Measurements from ENCODE around the gene GOLM1. TPM values are rescaled to one million over a fixed set of nuclear protein-coding genes. Genes with fewer than 3 reads are reported as not detected.

GOLM1 gene
- total and polyA plus RNA-seq, 2 donors (not counting 1 experiment from before 2014, with no cell fraction given): 0.54 TPM; not detected in 1

DNA sequence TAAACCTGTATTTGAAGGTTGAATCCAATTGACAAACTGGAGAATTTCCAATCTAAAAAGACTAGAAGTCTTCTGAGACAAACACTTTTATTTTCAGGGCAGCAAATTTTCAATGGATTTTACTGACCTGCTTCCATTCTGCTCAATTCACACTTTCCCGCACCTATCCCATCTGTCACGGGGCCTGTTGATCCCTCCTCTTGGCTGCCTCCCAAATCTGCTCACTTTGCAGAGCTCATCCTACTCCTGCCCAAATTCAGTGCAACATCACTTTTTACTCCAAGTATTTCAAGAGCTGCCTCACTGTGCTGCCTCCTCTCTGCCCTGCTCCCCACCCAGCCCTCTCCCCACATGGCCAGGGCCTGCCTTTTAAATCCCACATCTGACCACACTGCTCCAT, 35.1 kb downstream of the GOLM1 start:
- Histone ChIP-seq H3K4me2 (replicated peaks; ENCODE audit: low read depth, low read length, poor library complexity, severe bottlenecking) (no peak overlapping the region), H2AFZ (ENCODE audit: insufficient read depth, low read depth, low read length, poor library complexity, severe bottlenecking) (no peak overlapping the region), H3K36me3 (replicated peaks in 1 of 2; ENCODE audit: control extremely low read depth in 1 of 2, control insufficient read depth in 1 of 2, extremely low read depth in 1 of 2, insufficient read depth in 2 of 2, low read length in 1 of 2) (no peaks in the 10 kb centered on the region), H3K4me3 (ENCODE audit: control extremely low read depth in 1 of 5, extremely low read depth in 1 of 5, insufficient read depth in 1 of 5, low read depth in 2 of 5, low read length in 4 of 5) (no peak overlapping the region), H3K4me1 (ENCODE audit: control insufficient read depth in 2 of 2, insufficient read depth in 2 of 2, low read length in 2 of 2) (no peaks in the 10 kb centered on the region), H3K27ac (ENCODE audit: low read length in 2 of 2) (no peak overlapping the region), H3K27me3 (replicated peaks in 1 of 4; ENCODE audit: control extremely low read depth in 1 of 4, control insufficient read depth in 3 of 4, insufficient read depth in 4 of 4, low read length in 3 of 4) (no peaks in the 10 kb centered on the region), H3K9me3 (ENCODE audit: control extremely low read depth in 1 of 3, control insufficient read depth in 2 of 3, insufficient read depth in 1 of 3, low read length in 2 of 3) (no peaks in the 10 kb centered on the region), H3K79me2 (ENCODE audit: control insufficient read depth, insufficient read depth, low read length) (no peaks in the 10 kb centered on the region), H4K20me1 (ENCODE audit: control insufficient read depth, insufficient read depth, low read length, poor library complexity, severe bottlenecking) (no peaks in the 10 kb centered on the region), H3K9ac (ENCODE audit: low read length) (no peak overlapping the region)
- Mint-ChIP-seq H3K27ac (no peak overlapping the region), H3K4me1 (no peaks in the 10 kb centered on the region), H3K4me3 (no peak overlapping the region), H3K9me3 (ENCODE audit: insufficient read depth) (no peaks in the 10 kb centered on the region), H3K27me3 (peaks cover 3% of the 10 kb centered on the region)
- CTCF ChIA-PET: no interaction called here
- intact Hi-C loops (cut with micrococcal nuclease): no loop called here
- ATAC-seq (ENCODE audit: low read depth): no peak
- WGBS (ENCODE audit: insufficient coverage): 91% methylated on average over 2 of the region's 2 CpGs
- POLR2A ChIA-PET: no interaction called here
- no peak for TF ChIP-seq EZH2 (IDR thresholded peaks at IDR 0.05; ENCODE audit: borderline replicate concordance, insufficient read depth, low read depth, low read length, poor library complexity, severe bottlenecking)
- TF ChIP-seq, protein P1, sequence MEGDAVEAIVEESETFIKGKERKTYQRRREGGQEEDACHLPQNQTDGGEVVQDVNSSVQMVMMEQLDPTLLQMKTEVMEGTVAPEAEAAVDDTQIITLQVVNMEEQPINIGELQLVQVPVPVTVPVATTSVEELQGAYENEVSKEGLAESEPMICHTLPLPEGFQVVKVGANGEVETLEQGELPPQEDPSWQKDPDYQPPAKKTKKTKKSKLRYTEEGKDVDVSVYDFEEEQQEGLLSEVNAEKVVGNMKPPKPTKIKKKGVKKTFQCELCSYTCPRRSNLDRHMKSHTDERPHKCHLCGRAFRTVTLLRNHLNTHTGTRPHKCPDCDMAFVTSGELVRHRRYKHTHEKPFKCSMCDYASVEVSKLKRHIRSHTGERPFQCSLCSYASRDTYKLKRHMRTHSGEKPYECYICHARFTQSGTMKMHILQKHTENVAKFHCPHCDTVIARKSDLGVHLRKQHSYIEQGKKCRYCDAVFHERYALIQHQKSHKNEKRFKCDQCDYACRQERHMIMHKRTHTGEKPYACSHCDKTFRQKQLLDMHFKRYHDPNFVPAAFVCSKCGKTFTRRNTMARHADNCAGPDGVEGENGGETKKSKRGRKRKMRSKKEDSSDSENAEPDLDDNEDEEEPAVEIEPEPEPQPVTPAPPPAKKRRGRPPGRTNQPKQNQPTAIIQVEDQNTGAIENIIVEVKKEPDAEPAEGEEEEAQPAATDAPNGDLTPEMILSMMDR (IDR thresholded peaks at IDR 0.05): no peak
- DNase-seq: no peak

DNA sequence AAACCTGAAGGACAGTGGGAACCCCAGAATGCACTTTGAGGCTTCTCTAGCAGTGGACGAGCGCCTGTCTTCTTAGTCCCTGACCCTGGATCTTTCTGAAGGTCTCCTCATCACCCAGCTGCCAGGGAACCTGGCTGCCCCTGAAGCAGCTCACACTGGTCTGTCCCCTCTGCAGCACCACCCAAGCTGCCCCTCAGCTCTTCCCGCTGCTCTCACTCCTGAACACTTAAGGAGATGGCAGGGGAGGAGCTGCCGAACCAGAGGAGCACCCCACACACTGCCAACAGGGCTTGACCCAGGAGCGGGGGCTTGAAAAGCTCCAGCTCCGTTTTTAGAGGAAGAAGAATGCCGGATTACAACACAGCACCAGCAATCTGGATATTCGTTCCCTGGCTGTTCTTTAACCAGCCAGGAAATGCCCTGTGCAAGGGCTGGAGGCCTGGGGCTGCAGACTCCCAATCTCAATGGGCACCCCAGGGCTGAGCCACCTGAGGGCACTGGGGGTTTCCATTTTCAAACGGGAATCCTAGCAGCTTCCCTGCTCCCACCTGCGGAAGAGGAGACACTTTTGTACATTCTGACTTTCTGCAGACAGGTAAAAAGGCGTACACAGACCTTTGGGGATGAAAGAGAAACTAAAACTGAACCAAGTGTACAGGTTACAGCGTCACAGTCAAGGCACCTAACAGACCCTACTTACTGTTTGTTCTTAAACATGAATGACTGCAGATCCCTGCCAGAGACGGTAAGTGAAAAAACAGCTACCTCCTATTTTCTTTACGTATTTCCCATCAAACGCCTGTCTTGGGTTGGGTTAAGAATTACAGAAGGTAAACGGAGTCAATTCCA, 36.3 kb downstream of the GOLM1 start:
- Mint-ChIP-seq H3K27me3 (peaks cover 9% of the 10 kb centered on the region), H3K27ac (no peak overlapping the region), H3K4me1 (no peaks in the 10 kb centered on the region), H3K4me3 (no peak overlapping the region), H3K9me3 (ENCODE audit: insufficient read depth) (no peaks in the 10 kb centered on the region)
- no peaks in the 10 kb centered on the region for H3K9me3 ChIP-seq (ENCODE audit: control extremely low read depth in 1 of 3, control insufficient read depth in 2 of 3, insufficient read depth in 1 of 3, low read length in 2 of 3)
- no peak overlapping the region for H3K9ac ChIP-seq (ENCODE audit: low read length)
- no peak for DNase-seq
- no peak overlapping the region for H3K27ac ChIP-seq (ENCODE audit: low read length in 2 of 2)
- H2AFZ ChIP-seq (ENCODE audit: insufficient read depth, low read depth, low read length, poor library complexity, severe bottlenecking): no peak overlapping the region
- POLR2A ChIA-PET: no interaction called here
- no peaks in the 10 kb centered on the region for H3K27me3 ChIP-seq (replicated peaks in 1 of 4; ENCODE audit: control extremely low read depth in 1 of 4, control insufficient read depth in 3 of 4, insufficient read depth in 4 of 4, low read length in 3 of 4)
- intact Hi-C loops (cut with micrococcal nuclease): no loop called here
- no peaks in the 10 kb centered on the region for H4K20me1 ChIP-seq (ENCODE audit: control insufficient read depth, insufficient read depth, low read length, poor library complexity, severe bottlenecking)
- H3K4me2 ChIP-seq (replicated peaks; ENCODE audit: low read depth, low read length, poor library complexity, severe bottlenecking): no peak overlapping the region
- no peaks in the 10 kb centered on the region for H3K4me1 ChIP-seq (ENCODE audit: control insufficient read depth in 2 of 2, insufficient read depth in 2 of 2, low read length in 2 of 2)
- no peaks in the 10 kb centered on the region for H3K79me2 ChIP-seq (ENCODE audit: control insufficient read depth, insufficient read depth, low read length)
- CTCF ChIA-PET: interaction anchor here (0.6 kb wide), 1 partner anchor 1890 kb away, joined by 3 read pairs; no protein-coding TSS in a partner anchor
- 83% methylated on average over 12 of the region's 16 CpGs for WGBS (ENCODE audit: insufficient coverage)
- no peak overlapping the region for H3K4me3 ChIP-seq (ENCODE audit: control extremely low read depth in 1 of 5, extremely low read depth in 1 of 5, insufficient read depth in 1 of 5, low read depth in 2 of 5, low read length in 4 of 5)
- no peak for TF ChIP-seq EZH2 (IDR thresholded peaks at IDR 0.05; ENCODE audit: borderline replicate concordance, insufficient read depth, low read depth, low read length, poor library complexity, severe bottlenecking)
- TF ChIP-seq, protein P1 (IDR thresholded peaks at IDR 0.05): no peak
- no peak for ATAC-seq (ENCODE audit: low read depth)
- no peaks in the 10 kb centered on the region for H3K36me3 ChIP-seq (replicated peaks in 1 of 2; ENCODE audit: control extremely low read depth in 1 of 2, control insufficient read depth in 1 of 2, extremely low read depth in 1 of 2, insufficient read depth in 2 of 2, low read length in 1 of 2)
